H1 (cell line): Measurements from ENCODE around the gene KRT9. TPM values are rescaled to one million over a fixed set of nuclear protein-coding genes. Genes with fewer than 3 reads are reported as not detected.

Experiments
- CHD7 ChIP-seq: fragments of 300-600 bp; sonication (generic); IDR thresholded peaks from 2 replicates; pipeline ENCODE4 v1.7.1; 2012; ENCODE audit warnings: low read length, moderate library complexity, mild to moderate bottlenecking, inconsistent platforms; ENCODE audit not compliant: insufficient replicate concordance
- EP300 ChIP-seq, 2 experiments: IDR thresholded peaks; 1 replicate in 1 of 2; 2 replicates in 1 of 2; pipeline ENCODE4 v1.6.1; 2011 to 2012; ENCODE audit warnings: low read depth in 2 of 2, low read length in 2 of 2, mild to moderate bottlenecking in 2 of 2, borderline replicate concordance in 1 of 2, inconsistent platforms in 1 of 2, moderate library complexity in 1 of 2
- FOSL1 ChIP-seq: IDR thresholded peaks from 2 replicates; pipeline ENCODE4 v1.6.1; 2011; ENCODE audit warnings: mild to moderate bottlenecking, low read depth, low read length, moderate library complexity; ENCODE audit not compliant: insufficient read depth
- GTF2F1 ChIP-seq: IDR thresholded peaks from 2 replicates; pipeline ENCODE4 v1.6.1; 2012; ENCODE audit warnings: low read depth, low read length, improper control_type of control experiment, borderline replicate concordance
- KDM1A ChIP-seq: fragments of 200-600, 300-600 bp; sonication (generic); IDR thresholded peaks from 2 replicates; pipeline ENCODE4 v1.7.1; 2016; ENCODE audit warnings: mild to moderate bottlenecking, low read length, borderline replicate concordance
- MAX ChIP-seq: IDR thresholded peaks from 2 replicates; pipeline ENCODE4 v1.6.1; 2012; ENCODE audit warnings: inconsistent platforms
- RBBP5 ChIP-seq: IDR thresholded peaks from 2 replicates; pipeline ENCODE4 v1.7.1; 2012; ENCODE audit warnings: low read depth, mild to moderate bottlenecking, inconsistent platforms, low read length, moderate library complexity, borderline replicate concordance
- SAP30 ChIP-seq: fragments of 300-600 bp; sonication (generic); IDR thresholded peaks from 2 replicates; pipeline ENCODE4 v1.7.1; 2012; ENCODE audit warnings: low read length, moderate library complexity, mild to moderate bottlenecking, inconsistent platforms; ENCODE audit not compliant: insufficient read depth, insufficient replicate concordance
- SUZ12 ChIP-seq: fragments of 200-600 bp; sonication (generic); IDR thresholded peaks from 2 replicates; pipeline ENCODE4 v1.6.1; 2012; ENCODE audit warnings: mild to moderate bottlenecking, inconsistent platforms, low read length, moderate library complexity, mixed read lengths
- TCF12 ChIP-seq: IDR thresholded peaks from 2 replicates; pipeline ENCODE4 v1.6.1; 2011; ENCODE audit warnings: low read depth, mild to moderate bottlenecking, low read length
- ZNF274 ChIP-seq: IDR thresholded peaks from 2 replicates; pipeline ENCODE4 v1.7.0; 2012; ENCODE audit warnings: low read length, borderline replicate concordance; ENCODE audit errors: extremely low read depth
- polyA plus RNA-seq, 7 experiments: library from polyadenylated mRNA; depleted of rRNA in 3 of 7; stranded (reverse) in 5 of 7; unstranded in 2 of 7; fragments of >200 nt in 5 of 7; fragments of 200-250 nt in 2 of 7; gene quantifications; 1 replicate in 5 of 7; 2 replicates in 1 of 7; 4 replicates in 1 of 7; pipeline versions ENCODE4 v1.2.1 to v1.2.3, GENCODE V29; 2011 to 2013; ENCODE audit warnings: missing spikeins in 2 of 7, mixed read lengths in 2 of 7
- total RNA-seq: library from RNA; stranded (reverse); fragmentation: NEBNext Ultra II Directional; extraction: Animal tissue kit (Norgen Biotek cat#: 25700); gene quantifications from 2 replicates; pipeline ENCODE4 v1.2.1, GENCODE V29; 2021

KRT9 gene
- total and polyA plus RNA-seq, 2 of the 8 experiments (the other 6 are each of a cell fraction or from before 2014, with no cell fraction given), result not detected

- no peak for TF ChIP-seq CHD7
- TF ChIP-seq MAX, result no peak
- TF ChIP-seq RBBP5, result no peak
- TF ChIP-seq SUZ12, result no peak
- no peak for TF ChIP-seq FOSL1
- TF ChIP-seq KDM1A, result no peak
- no peak for TF ChIP-seq SAP30
- TF ChIP-seq TCF12, result no peak
- TF ChIP-seq ZNF274, result no peak
- TF ChIP-seq EP300 (IDR thresholded peaks at IDR 0.05; ENCODE audit: borderline replicate concordance in 1 of 2, low read depth in 2 of 2, low read length in 2 of 2), result no peak
- no peak for TF ChIP-seq GTF2F1
These were observed 48.1 kb downstream of the KRT9 start (continued) for GRCh38 chr17:41523787-41524186.
